Stimulated activated CD4-positive, alpha-beta T cell treated with anti-CD3 and anti-CD28 coated beads, Interleukin-15, amount 100 ng/mL, for 24 hours (primary cell): Measurements from ENCODE around the gene CREBL2.
"Not testable (repeated sequence)": the region's sequence is repeated elsewhere in the genome, so short reads cannot be mapped to it uniquely, and the experiment has no call there.

Experiments used
- DNase-seq: peaks from one replicate; pipeline ENCODE4 v3.0.0-alpha.2; 2020

Gene CREBL2

DNA sequence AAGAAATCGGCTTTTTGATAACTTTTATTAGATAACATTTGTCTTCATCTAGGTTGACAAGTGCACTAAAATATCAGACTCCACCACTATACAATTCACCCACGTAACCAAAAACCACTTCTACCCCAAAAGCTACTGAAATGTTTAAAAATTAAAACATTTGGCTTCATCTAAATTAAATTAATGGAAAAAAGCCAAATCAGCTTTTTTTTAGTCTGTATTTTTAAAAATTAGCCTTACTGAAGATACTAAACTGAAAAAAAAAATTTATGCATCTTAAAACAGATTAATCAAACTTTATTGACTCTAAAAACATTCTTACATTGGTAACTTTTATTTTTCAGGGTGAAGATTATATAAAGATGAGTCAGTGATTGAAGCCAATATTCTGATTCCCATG lies 30.0 kb downstream of the CREBL2 start:
- DNase-seq: no peak

DNA sequence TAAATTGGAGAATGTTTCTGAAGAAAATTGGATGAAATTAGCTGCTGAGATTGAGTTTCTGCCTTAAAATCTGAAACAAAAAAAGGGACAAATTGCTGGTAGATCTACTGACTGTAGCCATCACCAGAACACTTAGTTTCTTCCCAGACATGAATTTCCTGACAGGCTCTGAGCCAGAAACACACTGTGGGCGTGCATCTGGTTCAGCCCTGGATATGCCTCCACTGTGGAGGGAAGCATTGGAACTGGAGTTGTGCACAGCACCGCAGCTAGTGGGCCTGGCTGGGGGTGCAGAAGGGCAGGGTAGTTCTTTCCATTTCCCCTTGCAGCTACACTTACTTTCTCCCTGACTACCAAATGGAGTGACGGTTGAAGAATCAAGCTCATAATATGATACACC lies 31.2 kb downstream of the CREBL2 start:
- no peak for DNase-seq

DNA sequence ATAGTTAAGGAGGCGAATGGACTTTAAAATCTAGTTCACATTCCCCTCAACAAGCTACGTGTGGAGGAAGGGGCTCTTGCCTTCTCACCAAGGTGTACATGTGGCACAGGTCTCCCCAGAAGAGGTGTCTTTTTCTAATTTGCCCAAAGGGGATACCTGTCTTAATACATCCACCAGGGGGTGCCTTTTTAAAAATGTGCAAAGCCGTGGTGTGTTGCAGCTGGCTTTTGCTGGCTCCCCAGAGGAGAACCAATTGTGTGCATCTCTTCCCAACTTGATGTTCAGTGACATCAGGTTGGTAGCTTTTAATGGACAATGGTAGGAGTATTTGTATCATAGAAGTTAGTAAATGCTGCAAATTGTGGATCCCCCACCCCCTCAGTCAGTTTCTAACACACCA lies 33.8 kb downstream of the CREBL2 start:
- DNase-seq: peak; percentile 31

DNA sequence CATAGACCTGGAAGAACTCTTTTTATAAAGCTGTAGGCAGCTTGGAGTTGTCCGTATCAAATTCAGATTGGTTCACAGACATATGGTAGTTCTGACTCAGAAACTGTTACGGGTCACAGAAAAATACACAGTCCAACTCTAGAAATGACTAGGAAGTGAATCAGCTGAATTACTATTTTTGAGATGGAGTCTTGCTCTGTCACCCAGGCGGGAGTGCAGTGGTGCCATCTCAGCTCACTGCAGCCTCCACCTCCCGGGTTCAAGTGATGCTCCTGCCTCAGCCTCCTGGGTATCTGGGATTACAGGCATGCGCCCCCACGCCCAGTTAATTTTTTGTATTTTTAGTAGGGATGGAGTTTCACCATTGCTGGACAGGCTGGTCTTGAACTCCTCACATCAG lies 34.3 kb downstream of the CREBL2 start:
- DNase-seq: peak; percentile 21

DNA sequence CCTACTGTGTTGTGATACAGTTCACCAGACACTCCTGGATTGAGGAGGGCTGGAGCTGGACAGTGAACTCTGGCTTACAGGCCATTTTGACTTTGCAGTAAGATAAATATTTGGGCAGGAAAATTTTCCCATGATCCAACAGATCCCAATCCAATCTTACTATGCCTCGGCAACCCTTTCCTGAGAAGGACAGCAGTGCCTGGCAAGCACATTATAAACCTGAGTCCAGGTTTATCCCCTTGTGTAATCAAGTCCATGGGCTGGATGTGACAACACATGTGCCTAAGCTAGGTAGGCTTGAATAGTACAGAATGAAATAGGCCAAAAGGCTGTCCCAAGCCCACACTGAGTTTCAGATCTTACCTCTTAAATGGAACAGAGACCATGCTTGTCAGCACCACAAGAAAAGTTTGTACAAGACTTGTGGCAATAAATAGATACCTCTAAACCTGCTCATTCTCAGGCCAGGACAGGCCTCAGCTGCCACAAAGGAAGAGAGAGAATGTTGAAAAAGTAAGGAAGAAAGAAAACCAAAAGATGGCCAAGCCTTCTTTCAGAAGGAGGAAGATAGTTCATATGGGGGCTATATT lies 34.9 kb downstream of the CREBL2 start:
- DNase-seq: no peak

DNA sequence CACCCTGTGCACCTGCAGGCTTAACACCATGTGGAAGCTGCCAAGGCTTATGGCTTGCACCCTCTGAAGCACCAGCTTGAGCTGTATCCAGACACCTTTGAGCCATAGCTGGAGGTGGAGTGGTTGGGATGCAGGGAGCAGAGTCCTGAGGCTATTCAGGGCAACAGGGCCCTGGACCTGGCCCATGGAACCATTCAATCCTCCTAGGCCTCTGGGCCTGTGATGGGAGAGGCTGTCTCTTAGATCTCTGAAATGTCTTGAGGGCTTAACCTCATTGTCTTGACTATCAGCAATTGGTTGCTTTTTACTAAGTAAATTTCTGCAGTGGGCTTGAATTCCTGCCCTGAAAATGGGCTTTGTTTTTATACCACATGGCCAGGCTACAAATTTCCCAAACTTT lies 36.6 kb downstream of the CREBL2 start:
- no peak for DNase-seq

DNA sequence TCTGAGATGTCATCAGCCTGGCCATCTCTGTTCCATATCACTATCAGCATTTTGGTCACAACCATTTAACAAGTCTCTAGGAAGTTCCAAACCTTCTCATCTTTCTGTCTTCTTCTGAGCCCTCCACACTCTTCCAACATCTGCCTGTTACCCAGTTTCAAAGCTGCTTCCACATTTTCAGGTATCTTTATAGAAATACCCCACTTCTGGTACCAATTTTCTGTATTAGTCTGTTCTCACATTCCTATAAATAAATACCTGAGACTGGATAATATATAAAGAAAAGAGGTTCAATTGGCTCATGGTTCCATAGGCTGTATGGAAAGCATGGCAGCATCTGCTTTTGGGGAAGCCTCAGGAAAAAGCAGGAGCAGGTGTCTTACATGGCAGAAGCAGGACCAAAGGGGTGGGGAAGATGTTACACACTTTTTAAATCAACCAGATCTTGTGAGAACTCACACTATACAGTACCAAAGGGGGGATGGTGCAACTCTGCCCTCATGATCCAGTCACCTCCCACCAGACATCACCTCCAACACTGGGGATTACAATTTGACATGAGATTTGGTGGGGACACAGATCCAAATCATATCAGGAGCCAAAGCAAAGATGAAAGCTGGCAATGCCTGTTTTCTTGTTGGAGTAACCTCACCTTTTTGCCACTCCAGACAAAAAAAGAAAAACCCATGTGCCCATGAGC lies 37.4 kb downstream of the CREBL2 start:
- no peak for DNase-seq

DNA sequence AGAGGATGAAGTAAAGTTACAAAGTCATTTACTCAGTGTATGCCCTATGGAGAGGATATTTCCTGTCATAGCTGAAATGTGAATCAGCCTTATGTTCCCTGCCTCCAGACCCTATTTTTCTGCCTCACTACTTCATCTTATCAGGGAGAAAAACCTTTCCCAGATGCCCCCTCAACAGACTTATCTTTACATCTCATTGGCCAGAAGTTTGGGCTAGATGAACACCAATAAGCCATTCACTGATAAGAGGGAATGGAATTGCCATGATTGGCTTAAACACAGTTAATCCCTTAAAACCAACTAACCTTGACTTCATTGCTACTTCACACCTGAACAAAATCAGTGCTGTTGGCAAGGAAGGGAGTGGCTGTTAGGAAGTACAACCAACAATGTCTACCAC lies 40.1 kb downstream of the CREBL2 start:
- no peak for DNase-seq

DNA sequence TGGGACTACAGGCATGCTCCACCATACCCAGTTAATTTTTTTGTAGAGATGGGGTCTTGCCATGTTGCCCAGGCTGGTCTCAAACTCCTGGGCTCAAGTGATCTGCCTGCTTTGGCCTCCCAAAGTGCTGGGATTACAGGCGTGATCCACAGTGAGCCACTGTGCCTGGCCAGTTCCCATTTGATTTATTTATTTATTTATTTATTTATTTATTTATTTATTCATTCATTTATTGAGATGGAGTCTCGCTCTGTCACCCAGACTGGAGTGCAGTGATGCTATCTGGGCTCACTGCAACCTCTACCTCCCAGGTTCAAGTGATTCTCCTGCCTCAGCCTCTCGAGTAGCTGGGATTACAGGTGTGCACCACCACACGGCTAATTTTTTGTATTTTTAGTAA lies 41.0 kb downstream of the CREBL2 start:
- DNase-seq: not testable (repeated sequence)

DNA sequence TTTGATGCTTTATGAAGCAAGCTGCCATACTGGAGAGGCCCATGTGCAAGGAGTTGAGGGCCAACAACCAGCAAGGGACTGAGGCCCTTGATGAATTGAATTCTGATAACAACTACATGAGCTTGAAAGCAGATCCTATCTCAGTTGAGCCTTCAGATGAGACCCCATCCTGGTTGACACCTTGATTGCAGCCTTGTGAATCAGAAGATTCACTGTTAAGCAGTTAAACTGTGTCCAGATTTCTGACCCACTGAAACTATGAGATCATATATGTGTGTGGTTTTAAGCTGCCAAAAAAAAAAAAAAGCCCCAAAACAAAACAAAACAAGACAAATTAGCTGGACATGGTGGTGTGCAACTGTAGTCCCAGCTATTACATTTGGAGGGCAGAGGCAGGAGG lies 42.2 kb downstream of the CREBL2 start:
- no peak for DNase-seq

DNA sequence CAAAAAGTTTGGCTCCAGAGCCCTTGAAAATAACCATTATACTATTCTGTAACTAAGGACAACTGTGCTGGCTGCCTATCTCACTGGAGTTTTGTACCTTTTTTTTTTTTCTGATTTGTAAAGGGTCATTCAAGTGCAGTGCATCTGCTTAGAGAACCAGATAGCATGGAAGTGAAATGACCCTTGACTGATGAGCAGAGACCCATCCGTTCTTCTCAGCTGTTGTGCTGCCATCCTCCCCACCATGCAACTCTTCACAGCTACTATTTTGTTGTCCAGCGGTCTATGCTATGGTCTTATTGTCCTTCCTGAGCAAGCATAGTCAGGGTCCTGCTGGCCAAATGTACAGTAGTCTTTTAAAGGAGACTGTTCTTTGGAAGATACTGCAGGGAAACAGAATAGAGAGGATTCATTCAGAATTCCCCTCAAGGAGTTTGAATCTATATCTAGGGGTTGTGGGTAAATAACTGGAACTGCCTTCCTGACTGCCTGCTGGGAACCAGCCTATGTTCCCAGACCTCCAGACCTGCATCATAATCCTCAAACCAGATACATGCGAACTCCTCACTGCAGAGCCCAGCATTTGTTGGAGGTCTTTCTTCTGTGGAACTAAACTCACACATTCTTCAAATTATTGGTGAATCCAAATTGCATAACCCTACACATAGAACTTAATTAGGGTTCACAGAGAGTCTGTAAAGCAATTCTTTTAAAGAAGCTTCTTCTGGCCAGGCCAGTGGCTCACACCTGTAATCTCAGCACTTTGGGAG lies 43.2 kb downstream of the CREBL2 start:
- DNase-seq: no peak

DNA sequence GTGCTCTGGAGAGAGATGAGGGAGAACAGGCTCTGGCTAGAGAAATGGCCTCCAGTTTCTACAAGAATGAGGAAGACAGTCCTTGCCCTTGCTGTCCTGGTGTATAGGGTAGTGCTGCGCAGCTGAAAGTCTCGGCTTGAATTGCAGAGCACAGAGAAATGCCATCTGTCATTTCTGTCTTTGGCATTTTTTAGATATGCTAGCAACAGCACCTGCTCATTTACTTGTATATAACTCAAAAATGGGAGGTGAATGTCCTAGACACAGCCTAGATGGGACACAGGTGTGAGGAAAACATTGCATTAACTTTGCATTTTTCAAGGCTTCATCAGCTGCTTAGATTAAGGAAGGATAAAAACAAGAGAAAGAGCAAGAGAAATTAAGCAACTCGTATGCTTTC lies 48.5 kb downstream of the CREBL2 start:
- no peak for DNase-seq

DNA sequence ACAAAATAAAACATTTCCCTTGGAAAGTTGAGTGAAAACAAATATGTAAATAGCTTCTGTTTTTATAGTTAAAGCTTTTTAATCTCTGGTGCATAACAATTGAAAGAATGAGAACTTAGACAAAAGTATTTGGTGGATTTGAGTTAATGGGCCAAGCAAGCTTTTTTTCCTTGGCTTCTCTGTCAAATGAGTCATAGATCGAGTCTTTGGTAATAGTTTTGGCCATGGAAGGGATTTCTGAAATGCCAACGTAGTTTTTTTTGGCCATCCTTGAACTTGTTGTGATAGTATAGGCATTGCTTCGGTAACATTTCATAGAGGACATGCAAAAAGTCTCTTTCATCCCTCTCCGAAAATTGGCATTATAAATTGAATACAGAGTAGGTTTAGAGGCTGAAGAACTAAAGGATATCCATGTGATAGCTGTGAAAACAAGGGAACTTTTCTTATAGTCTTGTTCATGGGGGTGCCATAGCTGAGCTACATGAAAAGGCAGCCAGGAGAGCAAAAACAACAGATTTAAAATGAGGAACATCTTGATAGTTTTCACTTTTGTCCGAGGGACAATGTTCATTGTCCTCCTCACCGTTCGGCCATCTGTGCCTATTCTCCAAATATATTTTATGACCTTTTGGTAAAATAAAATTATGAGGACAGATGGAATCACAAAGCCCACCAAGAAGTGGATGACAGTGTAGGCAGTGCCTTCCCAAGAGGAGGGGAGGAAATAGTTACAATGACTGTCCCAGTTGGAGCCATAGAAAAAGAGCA lies 49.6 kb downstream of the CREBL2 start:
- DNase-seq: no peak

DNA sequence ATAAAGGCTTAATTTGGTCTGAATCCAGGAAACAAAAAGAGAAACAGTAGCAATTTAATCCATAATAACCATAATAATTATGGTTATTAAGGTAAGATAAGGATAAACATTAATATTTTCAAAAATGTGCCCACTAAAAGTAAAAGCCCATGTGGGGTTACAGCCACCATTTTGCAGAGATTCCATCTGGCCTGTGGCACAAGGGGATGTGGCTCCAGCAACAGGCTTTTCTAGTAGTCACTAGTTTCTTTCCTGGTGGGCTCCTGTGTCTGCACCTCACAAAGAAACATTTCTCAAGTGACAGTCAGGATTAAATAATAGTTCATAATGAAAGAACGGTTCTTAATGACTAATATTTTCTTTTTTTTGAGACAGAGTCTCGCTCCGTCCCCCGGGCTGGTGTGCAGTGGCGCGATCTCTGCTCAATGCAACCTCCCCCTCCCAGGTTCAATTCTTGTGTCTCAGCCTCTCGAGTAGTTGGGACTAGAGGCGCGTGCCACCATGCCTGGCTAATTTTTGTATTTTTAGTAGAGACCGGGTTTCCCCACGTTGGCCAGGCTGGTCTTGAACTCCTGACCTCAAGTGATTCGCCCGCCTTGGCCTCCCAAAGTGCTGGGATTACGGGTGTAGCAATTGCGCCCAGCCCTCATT lies 52.1 kb downstream of the CREBL2 start:
- DNase-seq: no peak

DNA sequence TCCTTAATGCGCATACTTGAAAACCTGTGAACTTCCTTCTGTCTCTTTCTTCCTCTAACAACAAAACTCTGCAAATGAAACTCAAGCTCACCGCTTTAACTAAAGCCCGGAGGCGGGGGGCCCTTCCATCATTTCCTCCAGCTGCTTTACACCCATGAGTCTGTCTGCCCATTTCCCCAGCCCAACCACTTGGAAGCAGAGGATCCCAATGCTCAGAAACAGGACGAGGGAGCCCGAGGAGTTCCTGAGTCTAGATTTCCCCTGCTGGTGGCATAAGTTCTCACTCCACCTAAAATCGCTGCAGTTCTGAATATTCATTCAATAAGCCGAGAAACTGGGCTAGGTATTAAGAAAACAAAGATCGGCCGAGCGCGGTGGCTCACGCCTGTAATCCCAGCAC lies 53.5 kb downstream of the CREBL2 start:
- no peak for DNase-seq

DNA sequence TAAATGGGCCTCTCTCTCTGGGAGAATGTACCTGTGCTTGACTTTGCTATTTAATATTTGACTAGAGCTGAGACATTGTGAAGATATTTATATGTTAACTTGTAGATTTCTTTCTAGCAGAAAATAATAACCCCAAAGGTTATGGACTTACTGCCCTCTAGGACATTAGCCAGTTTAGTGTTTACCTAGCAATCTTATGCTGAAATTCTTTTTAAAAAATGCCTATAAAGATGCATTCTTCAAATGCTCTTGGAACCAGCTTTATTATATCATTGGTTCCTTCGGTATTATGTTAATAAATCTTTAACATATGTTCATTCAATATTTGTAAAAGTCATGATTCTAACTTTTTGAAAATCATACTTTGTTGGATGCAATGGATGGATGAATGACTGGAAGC lies 56.3 kb downstream of the CREBL2 start:
- DNase-seq: no peak

DNA sequence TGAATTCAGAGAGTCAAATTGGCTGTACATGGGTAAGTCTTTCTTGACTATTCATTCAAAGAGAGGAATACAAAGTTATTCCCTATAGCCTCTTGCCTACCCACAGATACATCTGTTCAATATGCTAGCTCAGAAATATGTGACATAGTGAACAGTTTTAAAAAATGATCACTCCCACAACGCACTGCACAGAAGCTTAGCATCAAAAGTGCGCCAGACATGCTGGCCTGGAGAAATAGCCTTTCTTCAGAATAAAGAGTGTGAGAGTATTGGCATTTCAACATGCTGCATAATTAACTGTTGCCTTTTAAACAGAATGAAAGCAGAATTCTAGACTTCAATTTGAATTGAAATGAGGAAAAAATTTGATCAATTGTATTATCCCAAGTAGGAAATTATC lies 57.3 kb downstream of the CREBL2 start:
- no peak for DNase-seq

DNA sequence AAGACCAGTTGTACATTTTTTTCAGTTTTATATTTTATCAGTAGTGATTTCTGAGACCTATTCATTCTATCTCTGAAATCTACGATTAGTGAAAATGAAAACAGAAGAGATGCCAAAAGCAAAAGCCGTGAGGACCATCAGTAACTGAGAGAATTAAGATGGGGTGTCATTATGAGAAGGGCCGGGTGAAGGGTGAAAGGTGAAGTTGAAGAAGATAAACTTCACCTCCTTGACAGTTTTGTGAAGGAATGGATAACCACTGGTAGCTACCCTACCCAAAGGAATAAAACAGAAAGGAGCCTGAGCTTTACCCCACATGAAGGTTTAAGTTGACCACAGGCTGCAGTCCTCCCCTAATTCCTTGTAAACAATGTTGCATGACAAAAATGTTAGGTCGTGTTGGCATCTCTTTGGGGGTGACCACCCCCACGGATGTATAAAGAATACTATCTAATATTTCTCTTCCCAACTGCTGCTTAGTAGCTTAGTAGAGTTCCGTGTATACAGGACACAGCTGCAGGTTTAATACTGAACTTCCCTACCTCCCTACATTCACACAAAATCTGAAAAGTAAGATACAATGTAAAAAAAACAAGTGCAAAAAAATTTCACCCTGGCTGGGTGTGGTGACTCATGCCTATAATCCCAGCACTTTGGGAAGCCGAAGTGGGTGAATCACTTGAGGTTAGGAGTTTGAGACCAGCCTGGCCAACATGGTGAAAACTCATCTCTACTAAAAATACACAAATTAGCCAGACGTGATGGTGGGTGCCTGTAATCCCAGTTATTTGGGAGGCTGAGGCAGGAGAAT lies 60.4 kb downstream of the CREBL2 start:
- no peak for DNase-seq

DNA sequence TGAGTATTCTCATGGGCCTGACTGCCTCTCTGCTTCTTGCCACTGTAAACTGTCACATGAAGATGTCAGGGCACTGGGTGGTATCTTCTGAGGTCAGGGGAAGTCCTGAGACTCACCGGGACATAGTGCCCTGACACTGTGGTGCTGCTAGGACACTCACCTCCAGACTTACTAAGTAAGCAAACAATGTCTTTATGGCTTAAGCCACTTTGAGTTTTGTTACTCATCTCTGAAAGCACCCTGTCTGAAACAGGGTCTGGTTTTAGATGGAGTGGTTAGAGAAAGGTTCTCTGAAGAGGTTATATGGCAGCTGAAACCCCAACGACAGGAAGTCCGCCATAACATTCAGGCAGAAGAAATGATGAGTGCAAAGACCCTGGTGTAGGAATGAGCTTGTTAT lies 61.6 kb downstream of the CREBL2 start:
- no peak for DNase-seq

DNA sequence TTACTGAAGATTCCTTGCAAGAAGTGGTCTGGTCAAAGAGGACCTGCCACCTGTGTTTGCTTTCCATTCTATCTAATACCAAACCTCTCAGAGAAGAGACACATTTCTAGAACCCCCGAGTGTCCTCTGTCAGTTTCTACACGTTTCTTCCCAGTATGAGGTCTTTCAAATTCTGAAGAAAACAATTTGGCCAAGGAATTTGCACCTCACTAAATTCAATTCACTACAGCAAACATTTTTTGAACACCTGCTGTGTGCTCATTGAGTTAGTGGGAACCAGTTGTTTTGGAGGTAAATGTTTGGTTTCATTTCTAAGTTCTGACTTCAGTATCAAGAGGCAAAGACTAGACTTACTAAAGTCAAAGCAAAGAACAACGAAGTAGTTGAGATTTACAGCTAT lies 64.9 kb downstream of the CREBL2 start:
- no peak for DNase-seq

DNA sequence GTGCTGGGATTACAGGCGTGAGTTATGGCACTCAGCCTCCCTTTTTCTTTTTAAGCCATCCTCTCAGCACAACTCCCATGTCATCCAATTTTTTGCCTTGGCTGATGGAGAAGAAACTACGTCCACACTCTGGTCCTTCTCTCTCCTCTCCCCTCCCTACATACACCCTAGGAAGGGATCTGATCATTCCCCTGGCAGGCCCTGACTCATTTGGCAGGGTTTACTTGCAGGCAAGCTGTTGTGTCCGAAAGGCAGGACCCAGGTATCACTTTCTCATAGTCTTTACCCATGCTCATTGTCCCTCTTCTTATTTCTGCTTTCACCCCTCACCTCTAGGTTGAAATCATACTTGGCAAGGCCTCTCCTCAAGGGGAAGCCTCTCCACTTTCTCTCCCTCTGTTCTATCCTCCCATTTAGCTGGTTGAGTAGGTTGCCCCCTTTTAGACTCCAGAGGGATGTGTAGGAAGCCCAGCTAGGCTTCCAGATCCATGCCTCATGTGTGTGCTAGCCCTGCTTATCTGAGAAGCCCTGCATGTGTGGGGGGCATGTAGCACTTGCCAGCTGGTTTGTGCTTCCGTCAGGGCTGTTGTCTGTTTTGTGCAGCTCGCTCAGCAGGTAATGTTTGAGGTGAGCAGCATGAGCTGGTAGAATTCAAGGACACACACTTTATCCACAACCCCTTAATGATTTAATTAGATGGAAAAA lies 69.5 kb downstream of the CREBL2 start:
- no peak for DNase-seq

DNA sequence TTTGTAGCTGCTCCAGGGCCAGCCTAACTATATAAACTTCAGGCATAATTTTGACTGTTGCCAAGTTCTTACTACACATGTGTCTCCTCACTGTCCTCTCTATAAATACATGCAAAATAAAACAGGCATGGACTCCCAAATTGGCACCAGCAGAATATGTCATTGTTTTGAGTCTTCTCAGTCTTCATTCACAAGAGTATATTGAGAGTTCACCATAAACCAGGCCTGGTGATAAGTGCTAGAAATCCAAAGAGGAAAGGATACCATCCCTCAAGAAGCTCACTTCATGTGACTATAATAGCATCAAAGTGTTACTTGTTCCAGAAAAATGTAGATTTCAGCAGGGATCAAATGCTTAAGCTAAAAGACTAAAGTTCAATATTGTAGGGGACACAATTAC lies 70.6 kb downstream of the CREBL2 start:
- no peak for DNase-seq
